NCI-H2081 (cell line): ENCODE measurements around the gene RNF135.
"Not testable (repeated sequence)": the region's sequence is repeated elsewhere in the genome, so short reads cannot be mapped to it uniquely, and the experiment has no call there.

ENCODE experiments used
- DNase-seq, 2 experiments: peaks; one replicate each; lab custom pipeline; 2025; lab: John Stamatoyannopoulos, UW

The RNF135 gene

DNA sequence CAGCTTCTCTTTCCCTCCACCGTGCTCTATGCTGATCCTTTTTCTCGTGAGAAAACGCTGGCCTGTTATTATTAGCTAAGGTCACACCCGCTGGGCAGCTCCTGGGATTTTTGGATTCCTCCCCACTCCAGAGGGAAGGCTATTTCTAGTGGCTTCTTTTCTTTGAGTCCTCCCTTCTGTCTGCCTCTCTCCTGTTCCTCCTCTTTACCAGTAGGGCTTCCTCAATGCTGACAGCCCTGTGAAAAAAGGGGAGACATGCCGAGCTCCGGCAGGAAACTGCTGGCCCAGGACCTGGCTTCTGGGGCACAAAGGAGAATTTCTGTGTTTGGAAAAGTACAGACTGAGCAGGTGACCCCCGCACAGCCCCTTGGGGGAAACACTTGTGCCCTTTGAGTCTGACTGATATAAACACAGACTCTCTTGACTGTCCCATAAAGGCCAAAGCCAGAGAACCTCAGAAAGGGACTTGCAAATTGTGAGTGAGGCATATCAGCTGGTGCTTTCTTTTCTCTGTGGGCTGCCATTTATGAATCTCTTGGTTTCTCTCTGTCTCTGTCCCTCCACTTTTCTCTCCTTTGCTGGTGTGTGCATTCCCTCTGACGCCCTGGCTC lies 14.0 kb upstream of the RNF135 start:
- DNase-seq: no peak

DNA sequence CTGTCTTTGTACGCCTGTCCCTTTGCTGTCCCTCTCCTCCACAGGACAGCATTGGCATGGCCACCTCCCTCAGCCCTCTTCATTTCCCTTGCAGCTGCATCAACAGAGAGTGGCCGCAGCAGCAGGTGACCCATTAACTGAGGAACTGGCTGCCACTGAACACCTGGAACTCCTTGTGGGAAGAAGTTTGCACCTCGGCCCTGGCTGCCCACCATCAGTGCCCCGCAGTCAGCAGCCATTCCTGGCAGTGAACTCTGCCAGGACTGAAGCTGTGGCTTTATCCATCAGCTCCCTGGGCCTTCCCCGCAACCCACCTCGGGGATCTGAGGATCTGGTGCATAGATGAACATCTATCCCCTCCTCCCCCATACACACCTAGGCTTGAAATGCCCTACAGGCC lies 13.1 kb upstream of the RNF135 start:
- DNase-seq: no peak

DNA sequence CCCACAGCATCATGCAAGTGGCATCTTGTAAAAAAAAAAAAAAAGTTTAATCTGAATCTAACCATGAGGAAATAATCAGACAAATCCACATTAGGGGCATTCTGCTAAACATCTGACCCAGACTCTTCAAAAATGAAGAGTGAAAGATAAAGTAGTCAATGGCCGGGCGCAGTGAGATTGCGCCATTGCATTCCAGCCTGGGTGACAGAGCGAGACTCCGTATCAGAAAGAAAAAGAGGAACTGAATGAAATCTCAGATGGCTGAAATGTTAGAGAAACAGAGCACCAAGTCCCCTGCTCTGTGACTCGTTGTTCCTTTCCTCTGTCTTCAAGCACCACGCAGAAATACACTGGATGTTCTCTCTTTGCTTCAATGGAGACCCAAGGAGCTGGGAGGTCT lies 12.7 kb upstream of the RNF135 start:
- no peak for DNase-seq

DNA sequence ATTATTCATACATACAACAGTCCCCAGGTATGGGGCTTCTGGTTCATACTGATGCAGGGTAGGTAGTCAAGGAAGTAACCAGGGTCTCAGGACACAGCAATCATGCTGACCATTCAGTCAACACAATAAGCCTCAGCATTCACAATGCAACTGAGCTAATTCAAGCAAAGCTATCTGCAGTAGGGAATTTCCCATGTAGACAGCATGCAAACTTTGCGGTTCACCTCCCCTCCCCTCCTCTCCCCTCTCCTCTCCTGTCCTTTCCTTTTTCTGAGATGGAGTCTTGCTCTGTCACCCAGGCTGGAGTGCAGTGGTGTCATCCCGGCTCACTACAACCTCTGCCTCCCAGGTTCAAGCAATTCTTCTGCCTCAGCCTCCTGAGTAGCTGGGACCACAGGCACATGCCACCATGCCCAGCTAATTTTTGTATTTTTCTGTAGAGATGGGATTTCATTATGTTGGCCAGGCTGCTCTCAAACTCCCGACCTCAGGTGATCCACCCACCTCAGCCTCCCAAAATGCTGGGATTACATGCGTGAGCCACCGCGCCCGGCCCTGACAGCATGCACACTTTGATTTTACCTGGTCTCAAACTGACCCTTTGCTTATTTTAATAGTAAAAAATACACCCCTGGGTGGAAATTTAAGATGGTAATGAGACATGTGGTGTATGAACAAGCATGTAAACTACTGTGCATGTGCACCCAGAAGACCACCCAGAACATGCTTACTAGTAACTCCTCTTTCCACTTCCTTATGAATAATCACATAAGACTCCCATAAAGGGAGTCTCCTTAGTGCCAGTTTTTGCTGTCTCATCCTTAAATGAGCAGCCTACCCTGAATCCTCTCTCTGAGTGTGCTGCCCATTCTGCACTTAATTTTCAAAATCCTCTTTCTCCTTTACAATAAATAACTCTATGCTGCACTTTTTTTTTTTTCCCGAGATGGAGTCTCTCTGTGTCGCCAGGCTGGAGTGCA lies 9.3 kb upstream of the RNF135 start:
- no peak for DNase-seq

DNA sequence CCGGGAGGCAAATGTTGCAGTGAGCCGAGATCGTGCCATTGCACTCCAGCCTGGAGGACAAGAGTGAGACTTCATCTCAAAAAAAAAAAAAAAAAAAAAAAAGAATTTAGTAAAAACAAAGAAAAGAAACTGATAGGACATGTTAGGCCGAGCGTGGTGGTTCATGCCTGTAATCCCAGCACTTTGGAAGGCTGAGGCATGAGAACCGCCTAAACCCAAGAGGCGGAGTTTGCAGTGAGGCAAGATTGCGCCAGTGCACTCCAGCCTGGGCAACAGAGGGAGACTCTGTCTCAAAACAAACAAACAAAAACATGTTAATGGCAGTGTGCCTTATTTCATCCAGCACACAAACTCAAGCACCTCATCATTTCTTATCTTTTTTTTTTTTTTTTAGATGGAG lies 6.5 kb upstream of the RNF135 start:
- not testable (repeated sequence) for DNase-seq

DNA sequence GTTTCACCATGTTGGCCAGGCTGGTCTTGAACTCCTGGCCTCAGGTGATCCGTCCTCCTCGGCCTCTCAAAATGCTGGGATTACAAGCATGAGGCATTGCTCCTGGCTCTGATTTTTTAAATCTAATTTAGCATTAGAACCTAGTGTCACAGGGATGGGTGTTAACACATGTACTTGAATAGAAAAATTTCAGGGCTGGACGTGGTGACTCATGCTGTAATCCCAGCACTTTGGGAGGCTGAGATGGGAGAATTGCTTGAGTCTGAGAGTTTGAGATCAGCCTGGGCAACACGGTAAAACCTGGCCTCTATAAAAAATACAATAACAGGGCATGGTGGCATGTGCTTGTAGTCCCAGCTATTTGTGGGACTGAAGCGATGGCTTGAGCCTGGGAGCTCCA lies 6.0 kb upstream of the RNF135 start:
- DNase-seq: no peak

DNA sequence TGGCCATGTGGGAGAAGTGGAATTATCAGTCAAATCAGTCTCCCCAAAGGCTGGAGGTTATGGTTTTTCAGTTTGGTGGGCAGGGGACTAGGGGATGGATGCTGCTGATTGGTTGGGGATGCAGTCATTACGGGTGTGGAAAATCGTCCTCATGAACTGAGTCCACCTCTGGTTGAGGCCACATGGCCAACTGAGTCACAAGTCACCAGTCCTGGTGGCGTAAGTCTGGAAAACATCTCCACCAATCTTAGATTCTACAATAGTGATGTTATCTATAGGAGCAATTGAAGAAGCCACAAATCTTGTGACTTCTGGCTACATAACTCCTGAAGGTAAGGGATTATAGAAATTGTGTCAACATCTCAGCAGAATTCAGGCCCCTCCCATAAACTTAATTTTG lies 5.2 kb upstream of the RNF135 start:
- no peak for DNase-seq

DNA sequence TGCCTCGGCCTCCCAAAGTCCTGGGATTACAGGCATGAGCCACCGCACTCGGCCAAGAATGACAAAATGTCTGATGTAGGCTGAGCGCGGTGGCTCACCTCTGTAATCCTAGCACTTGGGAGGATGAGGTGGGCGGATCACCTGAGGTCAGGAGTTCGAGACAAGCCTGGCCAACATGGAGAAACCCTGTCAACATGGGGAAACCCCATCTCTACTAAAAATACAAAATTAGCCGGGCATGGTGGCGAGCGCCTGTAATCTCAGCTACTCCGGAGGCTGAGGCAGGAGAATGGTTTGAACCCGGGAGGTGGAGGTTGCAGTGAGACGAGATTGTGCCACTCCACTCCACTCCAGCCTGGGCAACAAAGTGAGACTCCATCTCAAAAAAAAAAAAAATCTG lies 2.9 kb upstream of the RNF135 start:
- not testable (repeated sequence) for DNase-seq

DNA sequence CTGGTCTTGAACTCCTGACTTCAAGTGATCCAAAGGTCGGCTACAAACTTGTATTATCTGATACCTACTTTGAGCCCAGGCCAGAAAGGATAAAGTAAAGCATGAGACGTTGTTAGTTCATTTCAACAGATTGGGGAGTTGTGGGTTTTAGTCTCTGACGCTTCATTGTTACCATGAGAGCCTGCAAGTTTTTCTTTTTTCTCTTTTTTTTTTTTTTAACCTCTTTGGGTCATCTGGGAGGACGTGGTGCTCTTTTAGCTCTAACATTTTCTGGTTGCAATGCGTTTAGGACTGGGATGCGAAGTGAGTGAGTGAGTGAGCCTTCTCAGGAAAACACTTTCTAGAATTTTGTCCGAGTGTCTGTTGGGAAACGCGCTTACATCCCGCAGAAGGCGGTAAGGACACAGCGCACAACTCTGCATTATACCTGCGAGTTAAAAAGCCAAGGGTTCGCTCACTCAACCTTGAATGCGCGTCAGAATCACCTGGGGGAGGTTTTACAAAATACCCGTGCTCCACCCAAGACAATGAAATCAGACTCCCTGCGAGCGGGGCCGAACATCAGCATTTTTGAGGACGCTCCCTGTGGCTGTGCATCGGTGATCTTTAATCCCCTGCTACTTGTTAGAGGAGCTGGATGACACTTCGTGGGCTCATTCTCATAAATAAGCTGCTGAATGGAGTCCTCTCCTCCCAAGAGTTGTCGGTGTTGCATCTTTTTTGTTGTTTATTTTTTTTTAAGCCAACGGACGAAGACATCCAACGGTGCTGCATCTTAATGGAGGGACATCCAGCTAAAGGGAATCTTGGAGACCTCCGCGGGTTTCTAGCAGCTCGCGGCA lies 629 bp upstream of the RNF135 start:
- DNase-seq: no peak

DNA sequence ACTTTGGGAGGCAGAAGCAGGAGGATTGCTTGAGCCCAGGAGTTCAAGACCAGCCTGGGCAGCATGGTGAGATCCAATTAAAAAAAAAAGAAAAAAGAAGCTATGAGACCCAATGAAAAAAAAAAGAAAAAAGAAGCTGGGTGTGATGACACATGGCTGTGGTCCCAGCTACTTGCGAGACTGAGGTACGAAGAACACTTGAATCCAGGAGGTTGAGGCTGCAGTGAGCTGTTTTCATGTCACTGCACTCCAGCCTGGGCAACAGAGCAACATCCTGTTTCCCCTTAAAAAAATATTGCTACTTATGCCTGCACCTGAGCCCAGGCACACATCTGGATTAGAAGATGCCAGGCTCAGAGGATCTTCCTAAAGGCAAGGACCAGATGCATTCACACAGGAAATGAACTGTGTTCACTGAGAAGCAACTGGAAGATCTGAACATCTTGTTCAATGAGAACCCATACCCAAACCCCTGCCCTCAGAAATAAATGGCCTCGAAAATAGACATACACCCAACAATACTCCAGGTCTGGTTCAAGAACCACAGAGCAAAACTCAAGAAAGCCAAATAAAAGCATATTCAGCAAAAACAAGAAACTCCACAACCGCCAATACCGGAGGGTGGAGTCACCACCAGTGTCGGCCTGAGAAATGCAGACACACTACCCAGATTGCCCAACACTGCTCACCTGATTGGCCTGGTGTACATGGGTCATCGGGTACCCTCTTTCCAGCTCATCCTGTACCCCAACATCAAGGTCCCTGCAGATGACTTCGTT lies 4.4 kb downstream of the RNF135 start:
- no peak for DNase-seq

DNA sequence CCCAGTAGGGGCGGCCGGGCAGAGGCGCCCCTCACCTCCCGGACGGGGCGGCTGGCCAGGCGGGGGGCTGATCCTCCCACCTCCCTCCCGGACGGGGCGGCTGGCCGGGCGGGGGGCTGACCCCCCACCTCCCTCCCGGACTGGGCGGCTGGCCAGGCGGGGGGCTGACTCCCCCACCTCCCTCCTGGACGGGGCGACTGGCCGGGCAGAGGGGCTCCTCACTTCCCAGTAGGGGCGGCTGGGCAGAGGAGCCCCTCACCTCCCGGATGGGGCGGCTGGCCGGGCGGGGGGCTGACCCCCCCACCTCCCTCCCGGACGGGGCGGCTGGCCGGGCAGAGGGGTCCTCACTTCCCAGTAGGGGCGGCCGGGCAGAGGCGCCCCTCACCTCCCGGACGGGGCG lies 9.1 kb downstream of the RNF135 start:
- not testable (repeated sequence) for DNase-seq

DNA sequence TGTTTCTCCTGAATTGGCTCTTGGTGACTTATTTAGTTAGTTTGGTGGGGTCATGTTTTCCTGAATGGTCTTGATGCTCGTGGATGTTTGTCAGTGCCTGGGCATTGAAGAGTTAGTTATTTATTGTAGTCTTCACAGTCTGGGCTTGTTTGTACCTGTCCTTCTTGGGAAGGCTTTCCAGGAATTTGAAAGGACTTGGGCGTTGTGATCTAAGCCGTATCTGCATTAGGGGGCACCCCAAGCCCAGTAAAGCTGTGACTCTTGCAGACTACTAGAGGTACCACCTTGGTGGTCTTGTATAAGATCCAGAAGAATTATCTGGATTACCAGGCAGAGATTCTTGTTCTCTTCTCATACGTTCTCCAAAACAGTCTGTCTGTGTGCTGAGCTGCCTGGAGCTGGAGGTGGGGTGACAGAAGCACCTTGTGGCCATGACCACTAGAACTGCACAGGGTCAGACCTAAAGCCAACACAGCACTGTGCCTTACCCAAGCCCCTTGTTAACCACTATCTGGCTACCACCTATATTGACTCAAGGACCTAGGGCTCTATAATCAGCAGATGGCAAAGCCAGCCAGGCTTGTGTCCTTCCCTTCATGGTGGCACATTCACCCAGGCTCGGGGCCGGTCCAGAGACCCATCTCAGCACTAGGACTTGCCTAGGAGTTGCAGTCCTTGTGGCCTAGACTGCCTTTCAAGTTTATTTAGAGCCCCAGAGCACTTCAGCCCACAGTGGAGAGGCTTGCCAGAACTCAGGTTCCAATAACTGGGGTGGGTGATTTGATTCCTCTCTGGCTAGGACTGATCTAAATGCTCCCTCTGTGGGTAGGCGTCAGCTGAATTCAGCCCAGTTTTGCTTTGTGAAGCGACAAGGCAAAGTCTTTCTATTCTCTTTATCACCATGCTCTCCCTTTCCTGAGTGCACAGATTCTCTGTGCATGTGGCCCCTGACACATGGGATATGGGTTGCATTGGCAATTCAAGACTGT lies 11.0 kb downstream of the RNF135 start:
- no peak for DNase-seq

DNA sequence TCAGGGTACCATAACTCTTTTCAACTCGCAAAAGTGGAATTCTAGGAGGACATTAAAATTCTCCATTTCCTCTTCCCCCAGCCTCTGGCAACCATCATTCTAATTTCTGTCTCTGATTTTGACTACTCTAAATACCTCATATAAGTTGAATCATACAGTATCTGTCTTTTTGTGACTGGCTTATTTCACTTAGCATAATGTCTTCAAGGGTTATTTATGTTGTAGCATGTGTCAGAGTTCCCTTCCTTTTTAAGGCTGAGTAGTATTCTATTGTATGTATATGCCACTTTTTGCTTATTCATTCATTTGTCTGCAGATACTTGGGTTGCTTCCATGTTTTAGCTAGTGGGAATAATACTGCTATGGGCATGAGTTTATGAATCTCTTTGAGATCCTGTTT lies 12.0 kb downstream of the RNF135 start:
- no peak for DNase-seq

DNA sequence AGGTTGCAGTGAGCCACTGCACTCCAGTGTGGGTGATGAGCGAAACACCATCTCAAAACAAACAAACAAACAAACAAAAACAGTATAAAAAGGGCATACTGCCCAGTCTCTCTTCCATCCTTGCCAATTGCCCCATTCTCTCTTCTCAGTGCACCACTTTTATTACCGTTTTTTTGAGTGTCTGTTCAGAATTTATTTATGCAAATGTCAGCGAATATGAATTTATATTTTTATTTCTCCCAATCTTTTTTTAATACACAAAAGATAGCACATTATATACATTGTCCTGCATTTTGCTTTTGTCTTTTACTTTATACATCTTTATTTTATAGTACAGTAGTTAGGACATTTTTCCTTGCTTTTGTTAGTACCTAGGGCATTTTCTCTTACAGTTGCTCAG lies 19.6 kb downstream of the RNF135 start:
- no peak for DNase-seq

DNA sequence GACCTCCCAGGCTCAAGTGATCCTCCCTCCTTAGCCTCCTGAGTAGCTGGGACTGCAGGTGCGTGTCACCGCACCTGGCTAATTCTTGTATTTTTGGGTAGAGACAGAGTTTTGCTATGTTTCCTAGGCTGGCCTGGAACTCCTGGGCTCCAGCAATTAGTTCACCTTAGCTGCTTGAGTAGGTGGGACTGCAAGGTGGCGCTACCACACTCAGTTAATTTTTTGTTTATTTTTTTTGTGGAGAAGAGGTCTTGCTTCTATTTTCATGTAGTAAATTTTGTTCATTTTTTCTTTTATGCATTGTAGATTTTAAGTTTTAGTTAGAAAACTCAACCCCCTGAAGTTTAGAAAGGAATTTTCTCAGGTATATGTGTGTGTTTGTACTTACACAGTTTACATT lies 21.7 kb downstream of the RNF135 start:
- no peak for DNase-seq

DNA sequence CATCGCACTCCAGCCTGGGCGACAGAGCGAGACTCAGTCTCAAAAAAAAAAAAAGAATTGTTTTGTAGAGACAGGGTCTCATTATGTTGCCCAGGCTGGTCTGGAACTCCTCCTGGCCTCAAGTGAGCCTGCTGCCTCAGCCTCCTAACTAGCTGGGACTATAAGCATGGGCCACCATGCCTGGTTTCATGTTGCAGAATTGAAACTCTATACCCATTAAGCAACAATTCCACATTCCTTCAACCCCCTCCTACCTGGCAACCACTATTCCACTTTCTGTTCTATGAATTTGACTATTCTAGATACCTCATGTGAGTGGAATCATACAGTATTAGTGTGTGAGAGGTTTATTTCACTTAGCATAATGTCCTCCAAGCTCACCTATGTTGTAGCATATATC lies 24.5 kb downstream of the RNF135 start:
- DNase-seq: no peak

DNA sequence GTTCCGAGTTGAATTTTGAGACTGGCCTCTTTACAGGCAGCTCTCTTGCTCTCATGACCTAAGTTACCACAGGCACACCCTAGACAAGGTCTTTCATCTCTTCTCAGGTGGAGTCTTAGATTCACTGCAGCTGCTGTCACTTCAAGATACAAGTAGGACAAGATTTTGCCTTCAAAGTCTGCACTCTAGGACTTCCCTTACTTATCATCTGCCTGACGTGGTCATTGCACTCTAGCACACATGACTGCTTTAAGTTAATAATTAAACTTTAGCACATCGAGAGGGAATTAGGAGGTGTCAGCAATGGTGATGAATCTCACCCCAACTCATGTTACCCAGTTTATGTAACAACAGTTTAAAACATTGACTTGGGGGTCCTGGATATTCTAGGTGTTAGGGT lies 25.6 kb downstream of the RNF135 start:
- no peak for DNase-seq

DNA sequence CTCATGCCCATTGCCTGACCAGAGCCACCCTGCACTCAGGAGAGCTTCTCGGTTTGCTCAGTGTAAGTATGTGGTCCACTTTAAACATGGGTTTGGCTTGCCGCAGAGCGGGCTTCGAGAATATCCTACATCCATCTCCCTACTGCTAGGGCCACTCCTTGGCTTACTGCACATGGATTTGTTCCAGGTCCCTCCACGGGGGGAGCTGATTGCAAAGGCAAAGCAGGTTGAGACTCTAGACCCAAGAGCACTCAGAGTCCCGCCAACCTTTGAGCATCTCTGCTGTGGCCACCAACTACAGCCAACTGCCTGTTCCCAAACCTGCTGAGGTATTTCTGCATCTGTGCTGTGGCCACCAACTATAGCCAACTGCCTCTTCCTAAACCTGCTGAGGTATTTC lies 26.4 kb downstream of the RNF135 start:
- no peak for DNase-seq

DNA sequence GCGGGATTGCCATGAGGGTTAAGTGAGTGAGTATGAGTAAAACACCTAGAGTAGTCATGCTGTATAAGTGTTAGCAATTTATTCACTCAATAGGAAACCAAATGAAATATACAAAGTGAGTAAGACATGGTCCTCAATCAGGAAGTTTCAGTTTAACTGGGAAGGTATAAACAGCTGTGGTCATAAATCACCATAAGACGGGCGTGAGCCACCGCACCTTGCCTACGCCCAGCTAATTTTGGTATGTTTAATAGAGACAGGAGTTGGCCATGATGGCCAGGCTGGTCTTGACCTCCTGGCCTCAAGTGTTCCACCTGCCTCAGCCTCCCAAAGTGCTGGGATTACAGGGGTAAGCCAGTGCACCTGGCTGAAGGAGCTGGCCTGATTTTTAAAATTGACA lies 27.0 kb downstream of the RNF135 start:
- DNase-seq: no peak

DNA sequence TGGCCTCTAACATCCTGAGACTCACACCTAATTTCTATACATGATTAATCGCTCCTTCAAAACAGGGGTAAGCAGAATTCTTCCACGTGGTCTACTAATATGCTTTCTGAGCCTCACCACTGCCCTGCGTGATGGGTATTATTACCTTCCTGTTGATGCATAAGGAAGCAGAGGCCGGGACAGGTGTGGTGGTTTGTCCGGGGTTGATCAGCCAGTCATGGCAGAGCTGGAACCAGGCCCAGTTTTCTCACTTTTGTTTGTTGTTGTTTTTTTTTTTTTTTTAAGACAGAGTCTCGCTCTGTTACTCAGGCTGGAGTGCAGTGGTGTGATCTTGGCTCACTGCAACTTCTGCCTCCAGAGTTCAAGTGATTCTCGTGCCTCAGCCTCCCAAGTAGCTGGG lies 31.2 kb downstream of the RNF135 start:
- no peak for DNase-seq
